Stomach (tissue), 4 donors: ENCODE data around the gene NEK10.

Source experiments
- CTCF ChIP-seq, 7 experiments: fragments of 450-650 bp in 4 of 7; fragments of 200-600 bp in 3 of 7; sonication (generic) in 3 of 7; IDR thresholded peaks; one replicate each; pipeline ENCODE4 v1.5.1; 2016 to 2019; ENCODE audit warnings: antibody characterized with exemption in 7 of 7, control low read depth in 2 of 7, mild to moderate bottlenecking in 1 of 7
- EP300 ChIP-seq: sonication (generic); formaldehyde crosslinking; IDR thresholded peaks from one replicate; pipeline ENCODE4 v1.6.1; 2017; ENCODE audit warnings: antibody characterized with exemption
- POLR2A ChIP-seq, 4 donors: fragments of 450-650 bp; IDR thresholded peaks; one replicate each; pipeline ENCODE4 v1.6.1; 2016; ENCODE audit warnings: antibody characterized with exemption in 4 of 4, control low read depth in 2 of 4, mild to moderate bottlenecking in 1 of 4, moderate library complexity in 1 of 4
- POLR2AphosphoS5 ChIP-seq, 3 donors: sonication (generic); formaldehyde crosslinking; IDR thresholded peaks; one replicate each; pipeline ENCODE4 v1.6.1; 2016; ENCODE audit warnings: antibody characterized with exemption in 3 of 3

GRCh38 chr3:27146786-27147185, 222.4 kb downstream of the NEK10 start:
- TF ChIP-seq CTCF (IDR thresholded peaks at IDR 0.05) (no peak), POLR2A (IDR thresholded peaks at IDR 0.05) (no peak), EP300 (no peak), POLR2AphosphoS5 (IDR thresholded peaks at IDR 0.05) (no peak)
